ENCODE measurements around the gene TPPP2. TPM values are rescaled to one million over a fixed set of nuclear protein-coding genes. Genes with fewer than 3 reads are reported as not detected.

TPPP2 gene
- total RNA-seq, 2 experiments from 2014 or later: not detected

DNA sequence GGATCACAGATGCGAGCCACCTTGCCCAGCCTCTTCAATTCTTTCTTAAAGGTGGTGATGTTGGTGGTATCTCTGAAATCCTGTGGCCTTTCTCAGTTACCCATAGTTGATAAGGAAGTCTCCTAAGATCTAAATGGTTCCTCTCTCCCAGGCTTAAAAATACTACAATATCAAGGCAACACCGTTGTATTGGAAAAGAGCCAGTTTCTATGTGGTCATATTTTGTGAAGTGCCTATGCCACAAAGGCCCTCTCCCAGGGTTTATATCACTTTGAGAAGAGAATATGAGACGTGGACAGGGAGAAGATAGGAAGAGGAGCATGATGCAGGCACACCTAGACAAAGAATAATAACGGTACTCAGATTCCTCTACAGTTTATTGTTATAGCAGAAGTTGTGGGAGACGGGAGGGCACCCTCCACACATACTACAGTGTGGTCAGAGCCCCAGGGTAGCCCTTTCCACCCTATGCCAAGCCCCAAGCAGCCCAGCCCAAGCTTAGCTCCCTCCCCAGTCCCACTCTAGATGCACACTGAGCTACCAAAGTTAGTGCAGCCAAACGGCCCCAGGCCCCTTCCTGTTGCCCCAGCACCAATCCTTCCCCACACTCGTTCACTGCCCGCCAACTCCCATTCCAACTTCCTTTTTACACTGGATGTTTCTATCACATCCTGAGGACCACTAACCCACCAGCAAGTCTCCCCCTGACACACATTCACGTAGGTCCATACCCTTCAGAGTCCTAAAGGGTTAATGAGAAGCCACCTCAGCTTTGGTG lies 13.4 kb upstream of the TPPP2 start:
- Histone ChIP-seq H3K27ac (ENCODE audit: low read depth in 1 of 2, low read length in 2 of 2) (no peak overlapping the region), H3K36me3 (ENCODE audit: insufficient read depth, low read length) (peaks cover 19% of the 10 kb centered on the region), H3K4me1 (ENCODE audit: insufficient read depth, low read length) (no peaks in the 10 kb centered on the region), H3K9me3 (ENCODE audit: control insufficient read depth in 1 of 2, insufficient read depth in 1 of 2, low read length in 2 of 2) (no peaks in the 10 kb centered on the region), H3K4me3 (ENCODE audit: low read length) (no peak overlapping the region), H3K27me3 (ENCODE audit: control insufficient read depth in 1 of 2, insufficient read depth in 2 of 2, low read length in 2 of 2) (peaks cover 0 to 6% of the 10 kb centered on the region in 2 experiments)
- TF ChIP-seq, protein P1, sequence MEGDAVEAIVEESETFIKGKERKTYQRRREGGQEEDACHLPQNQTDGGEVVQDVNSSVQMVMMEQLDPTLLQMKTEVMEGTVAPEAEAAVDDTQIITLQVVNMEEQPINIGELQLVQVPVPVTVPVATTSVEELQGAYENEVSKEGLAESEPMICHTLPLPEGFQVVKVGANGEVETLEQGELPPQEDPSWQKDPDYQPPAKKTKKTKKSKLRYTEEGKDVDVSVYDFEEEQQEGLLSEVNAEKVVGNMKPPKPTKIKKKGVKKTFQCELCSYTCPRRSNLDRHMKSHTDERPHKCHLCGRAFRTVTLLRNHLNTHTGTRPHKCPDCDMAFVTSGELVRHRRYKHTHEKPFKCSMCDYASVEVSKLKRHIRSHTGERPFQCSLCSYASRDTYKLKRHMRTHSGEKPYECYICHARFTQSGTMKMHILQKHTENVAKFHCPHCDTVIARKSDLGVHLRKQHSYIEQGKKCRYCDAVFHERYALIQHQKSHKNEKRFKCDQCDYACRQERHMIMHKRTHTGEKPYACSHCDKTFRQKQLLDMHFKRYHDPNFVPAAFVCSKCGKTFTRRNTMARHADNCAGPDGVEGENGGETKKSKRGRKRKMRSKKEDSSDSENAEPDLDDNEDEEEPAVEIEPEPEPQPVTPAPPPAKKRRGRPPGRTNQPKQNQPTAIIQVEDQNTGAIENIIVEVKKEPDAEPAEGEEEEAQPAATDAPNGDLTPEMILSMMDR (IDR thresholded peaks at IDR 0.05): no peak
- Mint-ChIP-seq H3K36me3 (ENCODE audit: low read depth) (peaks cover 42% of the 10 kb centered on the region), H3K9me3 (no peaks in the 10 kb centered on the region), H3K27me3 (peaks cover 21% of the 10 kb centered on the region), H3K4me3 (no peak overlapping the region), H3K4me1 (ENCODE audit: low read depth) (no peaks in the 10 kb centered on the region), H3K27ac (no peak overlapping the region)
- intact Hi-C loops (cut with DNase I, micrococcal nuclease): loop anchor here in 1 of 2 experiments (10.0 kb wide), 1 partner anchor 538 kb away; no protein-coding TSS in a partner anchor
- ChIA-PET CTCF (interaction anchor here (2.1 to 3.3 kb wide), 4 partner anchors 23 to 87 kb away, joined by 9 to 58 read pairs (median 10); no protein-coding TSS in a partner anchor), POLR2A (interaction anchor here (2.7 kb wide), 1 partner anchor 7 kb away, joined by 19 read pairs; the partner anchor contains the start of gene NDRG2)
- ATAC-seq (ENCODE audit: poor library complexity) (no peak), DNase-seq (no peak)

DNA sequence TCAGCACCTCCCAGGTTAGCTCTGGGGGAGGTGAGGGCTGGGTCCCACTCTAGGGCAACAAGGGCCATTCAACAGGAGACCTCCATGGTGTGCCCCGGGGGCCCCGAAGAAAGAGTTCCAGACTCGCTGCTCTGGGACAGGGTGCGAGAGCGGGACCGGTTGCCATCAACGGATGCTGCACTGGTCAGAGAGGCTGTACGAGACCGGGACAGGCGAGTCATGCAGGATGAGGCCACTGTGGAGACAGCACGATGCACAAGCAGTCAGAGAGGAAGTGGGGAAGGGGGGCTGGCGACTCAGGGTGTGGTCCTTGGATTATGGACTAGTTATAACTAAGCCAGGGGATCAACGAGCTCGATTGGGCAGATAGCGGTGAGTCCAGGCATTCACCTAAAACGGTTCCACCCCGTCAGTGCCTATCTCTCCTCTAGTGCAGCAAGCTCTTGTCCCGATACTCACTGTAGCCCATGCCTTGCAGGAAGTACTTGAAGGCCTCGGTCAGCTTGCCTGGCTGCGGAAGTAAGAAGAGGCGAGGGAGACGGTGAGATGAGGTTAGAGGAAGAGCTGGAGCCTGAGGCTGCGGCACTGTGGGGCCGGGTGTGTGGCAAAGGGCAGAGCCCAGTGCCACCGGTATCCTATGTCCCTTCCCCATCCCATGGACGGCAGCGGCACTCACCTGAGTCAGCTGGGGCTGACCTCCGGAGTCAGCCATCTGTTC lies 12.3 kb upstream of the TPPP2 start:
- peaks cover 5% of the 10 kb centered on the region for H3K4me1 Mint-ChIP-seq (ENCODE audit: low read depth)
- Histone ChIP-seq H3K27ac (ENCODE audit: low read depth in 1 of 2, low read length in 2 of 2) (no peak overlapping the region), H3K36me3 (ENCODE audit: insufficient read depth, low read length) (peaks cover 19% of the 10 kb centered on the region)

DNA sequence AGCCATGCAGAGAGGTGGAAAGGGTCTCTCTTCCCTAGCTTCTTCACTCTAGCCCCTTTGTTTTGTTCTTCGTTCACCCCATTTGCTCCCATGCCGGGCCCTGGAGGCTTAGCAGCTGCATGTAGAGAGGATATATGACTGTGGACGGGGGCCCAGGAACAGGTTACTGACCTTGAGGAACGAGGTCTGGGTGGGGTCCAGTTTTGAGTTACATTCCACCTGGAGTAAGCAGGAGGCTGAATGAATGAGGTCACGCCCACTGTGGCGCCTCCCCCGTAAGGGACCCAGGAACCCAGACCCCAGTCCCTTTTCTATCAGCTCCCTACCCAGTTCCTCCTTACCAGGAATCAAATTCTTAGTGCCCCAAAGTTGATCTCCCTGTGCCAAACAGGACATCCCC lies 11.7 kb upstream of the TPPP2 start:
- Mint-ChIP-seq H3K4me1 (ENCODE audit: low read depth) (peaks cover 10% of the 10 kb centered on the region), H3K4me3 (no peak overlapping the region), H3K27ac (no peak overlapping the region), H3K27me3 (peaks cover 6% of the 10 kb centered on the region), H3K9me3 (no peaks in the 10 kb centered on the region), H3K36me3 (ENCODE audit: low read depth) (peaks cover 51% of the 10 kb centered on the region)
- Histone ChIP-seq H3K27me3 (ENCODE audit: control insufficient read depth in 1 of 2, insufficient read depth in 2 of 2, low read length in 2 of 2) (peaks cover 0 to 2% of the 10 kb centered on the region in 2 experiments), H3K4me1 (ENCODE audit: insufficient read depth, low read length) (peaks cover 4% of the 10 kb centered on the region), H3K36me3 (ENCODE audit: insufficient read depth, low read length) (peaks cover 19% of the 10 kb centered on the region), H3K4me3 (ENCODE audit: low read length) (no peak overlapping the region), H3K27ac (ENCODE audit: low read depth in 1 of 2, low read length in 2 of 2) (no peak overlapping the region), H3K9me3 (ENCODE audit: control insufficient read depth in 1 of 2, insufficient read depth in 1 of 2, low read length in 2 of 2) (no peaks in the 10 kb centered on the region)
- ChIA-PET CTCF (interaction anchor here (2.1 to 2.8 kb wide), 3 partner anchors 21 to 86 kb away, joined by 8 to 11 read pairs (median 9); no protein-coding TSS in a partner anchor), POLR2A (no interaction called here)
- no peak for ATAC-seq (ENCODE audit: poor library complexity)
- TF ChIP-seq, protein P1 (IDR thresholded peaks at IDR 0.05): no peak
- intact Hi-C loops (cut with DNase I, micrococcal nuclease): loop anchor here in 1 of 2 experiments (10.0 kb wide), 1 partner anchor 537 kb away; no protein-coding TSS in a partner anchor
- no peak for DNase-seq

More for the DNA sequence above, 12.3 kb upstream of the TPPP2 start:
- TF ChIP-seq, protein P1 (IDR thresholded peaks at IDR 0.05): no peak
- no peak overlapping the region for H3K4me3 Mint-ChIP-seq
- ChIA-PET CTCF (interaction anchor here (2.1 to 2.8 kb wide), 3 partner anchors 22 to 86 kb away, joined by 8 to 11 read pairs (median 9); no protein-coding TSS in a partner anchor), POLR2A (interaction anchor here (0.5 to 0.7 kb wide), 2 partner anchors 20 to 27 kb away, joined by 3 read pairs; no protein-coding TSS in a partner anchor)
- no peak overlapping the region for H3K27ac Mint-ChIP-seq
- no peak for ATAC-seq (ENCODE audit: poor library complexity)
- Histone ChIP-seq H3K9me3 (ENCODE audit: control insufficient read depth in 1 of 2, insufficient read depth in 1 of 2, low read length in 2 of 2) (no peaks in the 10 kb centered on the region), H3K4me1 (ENCODE audit: insufficient read depth, low read length) (no peaks in the 10 kb centered on the region), H3K4me3 (ENCODE audit: low read length) (no peak overlapping the region), H3K27me3 (ENCODE audit: control insufficient read depth in 1 of 2, insufficient read depth in 2 of 2, low read length in 2 of 2) (peaks cover 0 to 6% of the 10 kb centered on the region in 2 experiments)
- intact Hi-C loops (cut with DNase I, micrococcal nuclease): loop anchor here in 1 of 2 experiments (10.0 kb wide), 1 partner anchor 537 kb away; no protein-coding TSS in a partner anchor
- DNase-seq: no peak
- H3K27me3 Mint-ChIP-seq: peaks cover 11% of the 10 kb centered on the region
- peaks cover 51% of the 10 kb centered on the region for H3K36me3 Mint-ChIP-seq (ENCODE audit: low read depth)
- no peaks in the 10 kb centered on the region for H3K9me3 Mint-ChIP-seq

All from CD4-positive, alpha-beta T cell (primary cell).